ENCODE data around the gene ROCK2. TPM values are rescaled to one million over a fixed set of nuclear protein-coding genes. Genes with fewer than 3 reads are reported as not detected.

Gene ROCK2
- total and polyA plus RNA-seq, 2 of the 13 experiments (the other 11 are each of a cell fraction or from before 2014, with no cell fraction given) = 38.1 to 119 TPM

- TF ChIP-seq POLR2G (IDR thresholded peaks at IDR 0.05; ENCODE audit: low read depth, low read length) (peak; percentile 49; the same call in 1 of the 2 replicates), ZNF17 (CRISPR knock-in tag; IDR thresholded peaks at IDR 0.05) (no peak), SP4 (CRISPR knock-in tag; IDR thresholded peaks at IDR 0.05) (peak; percentile 93), SAFB2 (CRISPR knock-in tag; IDR thresholded peaks at IDR 0.05; ENCODE audit: borderline replicate concordance, low read depth) (peak; percentile 63; the same call in 1 of the 2 replicates), CCAR2 (optimal IDR thresholded peaks at IDR 0.05; ENCODE audit: low read depth, low read length) (no peak), CENPX (CRISPR knock-in tag; IDR thresholded peaks at IDR 0.05) (no peak), RBM39 (IDR thresholded peaks at IDR 0.05; ENCODE audit: low read depth, low read length, poor library complexity, severe bottlenecking) (peak; percentile 65), ZNF850 (CRISPR knock-in tag; conservative IDR thresholded peaks at IDR 0.05) (peak; percentile 95; the same call in 1 of the 2 replicates), XBP1 (CRISPR knock-in tag; IDR thresholded peaks at IDR 0.05) (no peak), ZNF670 (CRISPR knock-in tag; IDR thresholded peaks at IDR 0.05; ENCODE audit: borderline replicate concordance) (peak; percentile 96), ZNF260 (CRISPR knock-in tag; IDR thresholded peaks at IDR 0.05; ENCODE audit: borderline replicate concordance, low read depth) (0 out of 2 replicates have a peak, but pooled peaks have one; percentile 89), SUZ12 (IDR thresholded peaks at IDR 0.05; ENCODE audit: low read depth, low read length) (no peak), ZNF343 (CRISPR knock-in tag; IDR thresholded peaks at IDR 0.05) (peak; percentile 85; the same call in 1 of the 2 replicates), ZNF780A (CRISPR knock-in tag; IDR thresholded peaks at IDR 0.05) (no peak), MED8 (CRISPR knock-in tag; IDR thresholded peaks at IDR 0.05; ENCODE audit: insufficient replicate concordance) (peak; percentile 50), ZNF232 (CRISPR knock-in tag; IDR thresholded peaks at IDR 0.05; ENCODE audit: borderline replicate concordance) (peak; percentile 68; the same call in 1 of the 2 replicates)
- TF ChIP-seq, protein P1, sequence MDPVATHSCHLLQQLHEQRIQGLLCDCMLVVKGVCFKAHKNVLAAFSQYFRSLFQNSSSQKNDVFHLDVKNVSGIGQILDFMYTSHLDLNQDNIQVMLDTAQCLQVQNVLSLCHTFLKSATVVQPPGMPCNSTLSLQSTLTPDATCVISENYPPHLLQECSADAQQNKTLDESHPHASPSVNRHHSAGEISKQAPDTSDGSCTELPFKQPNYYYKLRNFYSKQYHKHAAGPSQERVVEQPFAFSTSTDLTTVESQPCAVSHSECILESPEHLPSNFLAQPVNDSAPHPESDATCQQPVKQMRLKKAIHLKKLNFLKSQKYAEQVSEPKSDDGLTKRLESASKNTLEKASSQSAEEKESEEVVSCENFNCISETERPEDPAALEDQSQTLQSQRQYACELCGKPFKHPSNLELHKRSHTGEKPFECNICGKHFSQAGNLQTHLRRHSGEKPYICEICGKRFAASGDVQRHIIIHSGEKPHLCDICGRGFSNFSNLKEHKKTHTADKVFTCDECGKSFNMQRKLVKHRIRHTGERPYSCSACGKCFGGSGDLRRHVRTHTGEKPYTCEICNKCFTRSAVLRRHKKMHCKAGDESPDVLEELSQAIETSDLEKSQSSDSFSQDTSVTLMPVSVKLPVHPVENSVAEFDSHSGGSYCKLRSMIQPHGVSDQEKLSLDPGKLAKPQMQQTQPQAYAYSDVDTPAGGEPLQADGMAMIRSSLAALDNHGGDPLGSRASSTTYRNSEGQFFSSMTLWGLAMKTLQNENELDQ (CRISPR knock-in tag; IDR thresholded peaks at IDR 0.05; ENCODE audit: borderline replicate concordance) = no peak
- TF ChIP-seq, protein P2, sequence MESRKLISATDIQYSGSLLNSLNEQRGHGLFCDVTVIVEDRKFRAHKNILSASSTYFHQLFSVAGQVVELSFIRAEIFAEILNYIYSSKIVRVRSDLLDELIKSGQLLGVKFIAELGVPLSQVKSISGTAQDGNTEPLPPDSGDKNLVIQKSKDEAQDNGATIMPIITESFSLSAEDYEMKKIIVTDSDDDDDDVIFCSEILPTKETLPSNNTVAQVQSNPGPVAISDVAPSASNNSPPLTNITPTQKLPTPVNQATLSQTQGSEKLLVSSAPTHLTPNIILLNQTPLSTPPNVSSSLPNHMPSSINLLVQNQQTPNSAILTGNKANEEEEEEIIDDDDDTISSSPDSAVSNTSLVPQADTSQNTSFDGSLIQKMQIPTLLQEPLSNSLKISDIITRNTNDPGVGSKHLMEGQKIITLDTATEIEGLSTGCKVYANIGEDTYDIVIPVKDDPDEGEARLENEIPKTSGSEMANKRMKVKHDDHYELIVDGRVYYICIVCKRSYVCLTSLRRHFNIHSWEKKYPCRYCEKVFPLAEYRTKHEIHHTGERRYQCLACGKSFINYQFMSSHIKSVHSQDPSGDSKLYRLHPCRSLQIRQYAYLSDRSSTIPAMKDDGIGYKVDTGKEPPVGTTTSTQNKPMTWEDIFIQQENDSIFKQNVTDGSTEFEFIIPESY (CRISPR knock-in tag; IDR thresholded peaks at IDR 0.05) = no peak
- TF ChIP-seq, protein P3, sequence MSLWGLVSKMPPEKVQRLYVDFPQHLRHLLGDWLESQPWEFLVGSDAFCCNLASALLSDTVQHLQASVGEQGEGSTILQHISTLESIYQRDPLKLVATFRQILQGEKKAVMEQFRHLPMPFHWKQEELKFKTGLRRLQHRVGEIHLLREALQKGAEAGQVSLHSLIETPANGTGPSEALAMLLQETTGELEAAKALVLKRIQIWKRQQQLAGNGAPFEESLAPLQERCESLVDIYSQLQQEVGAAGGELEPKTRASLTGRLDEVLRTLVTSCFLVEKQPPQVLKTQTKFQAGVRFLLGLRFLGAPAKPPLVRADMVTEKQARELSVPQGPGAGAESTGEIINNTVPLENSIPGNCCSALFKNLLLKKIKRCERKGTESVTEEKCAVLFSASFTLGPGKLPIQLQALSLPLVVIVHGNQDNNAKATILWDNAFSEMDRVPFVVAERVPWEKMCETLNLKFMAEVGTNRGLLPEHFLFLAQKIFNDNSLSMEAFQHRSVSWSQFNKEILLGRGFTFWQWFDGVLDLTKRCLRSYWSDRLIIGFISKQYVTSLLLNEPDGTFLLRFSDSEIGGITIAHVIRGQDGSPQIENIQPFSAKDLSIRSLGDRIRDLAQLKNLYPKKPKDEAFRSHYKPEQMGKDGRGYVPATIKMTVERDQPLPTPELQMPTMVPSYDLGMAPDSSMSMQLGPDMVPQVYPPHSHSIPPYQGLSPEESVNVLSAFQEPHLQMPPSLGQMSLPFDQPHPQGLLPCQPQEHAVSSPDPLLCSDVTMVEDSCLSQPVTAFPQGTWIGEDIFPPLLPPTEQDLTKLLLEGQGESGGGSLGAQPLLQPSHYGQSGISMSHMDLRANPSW (CRISPR knock-in tag; IDR thresholded peaks at IDR 0.05; ENCODE audit: borderline replicate concordance) = 0 out of 2 replicates have a peak, but pooled peaks have one; percentile 65
Measured at GRCh38 chr2:11155381-11156035, 188.9 kb downstream of the ROCK2 start, which contains the start of gene SLC66A3 (continued).

Data from HepG2 (cell line).